A673 (cell line): Measurements from ENCODE around the gene SLC4A1. TPM values are rescaled to one million over a fixed set of nuclear protein-coding genes. Genes with fewer than 3 reads are reported as not detected.
A peak's percentile ranks its signal among the peaks of the same experiment; 100 is the strongest.

Experiments used
- BruUV-seq: library from RNA; stranded (reverse); fragments of 400-500 nt; replicated peaks from 2 replicates; lab custom pipeline; 2021; lab: Mats Ljungman, UMichigan
- CTCF ChIA-PET: fragments of 300-600 bp; sonication (Branson Sonifier 250); formaldehyde crosslinking; loops from one replicate; lab custom pipeline; 2022; ENCODE audit warnings: antibody characterized with exemption; lab: Charles Lee
- POLR2A ChIA-PET: fragments of 300-600 bp; sonication (Branson Sonifier 250); formaldehyde crosslinking; loops from one replicate; lab custom pipeline; 2022; ENCODE audit warnings: antibody characterized with exemption; ENCODE audit not compliant: low non-redundant PET; lab: Charles Lee
- DNase-seq: peaks from one replicate; pipeline ENCODE4 v3.0.0-alpha.2; 2015; ENCODE audit warnings: low spot score
- H3K27ac ChIP-seq: fragments of 200-600 bp; sonication (generic); 2 replicates; pipeline ENCODE4 v1.5.1; 2016; ENCODE audit warnings: mixed run types, low read depth, mild to moderate bottlenecking, mixed read lengths, antibody characterized with exemption, low read length; ENCODE audit not compliant: poor library complexity, severe bottlenecking
- H3K27me3 ChIP-seq: fragments of 200-600 bp; sonication (generic); replicated peaks from 2 replicates; pipeline ENCODE4 v1.6.1; 2017; ENCODE audit warnings: mixed run types, low read depth, mild to moderate bottlenecking, mixed read lengths, antibody characterized with exemption, low read length; ENCODE audit not compliant: insufficient read depth, poor library complexity
- H3K36me3 ChIP-seq: fragments of 200-600 bp; sonication (generic); 2 replicates; pipeline ENCODE4 v1.6.1; 2016; ENCODE audit warnings: mixed run types, mild to moderate bottlenecking, mixed read lengths, antibody characterized with exemption, low read length; ENCODE audit not compliant: insufficient read depth, poor library complexity, severe bottlenecking
- H3K4me1 ChIP-seq: fragments of 200-600 bp; sonication (generic); 2 replicates; pipeline ENCODE4 v1.6.1; 2017; ENCODE audit warnings: mixed run types, mild to moderate bottlenecking, mixed read lengths, antibody characterized with exemption, low read length; ENCODE audit not compliant: insufficient read depth, poor library complexity, severe bottlenecking
- H3K4me3 ChIP-seq: fragments of 200-600 bp; sonication (generic); 2 replicates; pipeline ENCODE4 v1.5.1; 2016; ENCODE audit warnings: low read depth, mixed run types, mild to moderate bottlenecking, mixed read lengths, low read length; ENCODE audit not compliant: poor library complexity, severe bottlenecking
- H3K9me3 ChIP-seq: fragments of 200-600 bp; sonication (generic); 2 replicates; pipeline ENCODE4 v1.6.1; 2016; ENCODE audit warnings: mixed run types, low read depth, mild to moderate bottlenecking, mixed read lengths, antibody characterized with exemption, low read length; ENCODE audit not compliant: poor library complexity, severe bottlenecking
- CTCF ChIP-seq: fragments of 300-800, 200-600 bp; sonication (generic); conservative IDR thresholded peaks from 2 replicates; pipeline ENCODE4 v1.5.1; 2017; ENCODE audit warnings: low read depth, mild to moderate bottlenecking, antibody characterized with exemption, low read length, moderate library complexity, mixed read lengths
- EZH2 ChIP-seq: fragments of 200-600 bp; sonication (generic); IDR thresholded peaks from 2 replicates; pipeline ENCODE4 v1.6.1; 2017; ENCODE audit warnings: borderline replicate concordance, low read depth, mild to moderate bottlenecking, mixed read lengths, antibody characterized with exemption, low read length; ENCODE audit not compliant: poor library complexity, severe bottlenecking
- intact Hi-C: fragments of 100-400 bp; cut with micrococcal nuclease; formaldehyde crosslinking; loops from one replicate; pipeline ENCODE4 v1.10.0; 2022; ENCODE audit not compliant: unreplicated experiment
- total RNA-seq: library from RNA; stranded (reverse); gene quantifications from 2 replicates; pipeline ENCODE4 v1.2.3, GENCODE V29; 2021

The SLC4A1 gene
- total RNA-seq, 1 experiment from 2014 or later: not detected

GRCh38 chr17:44217738-44218343, 50.1 kb downstream of the SLC4A1 start:
- no peak for DNase-seq
- H3K36me3 ChIP-seq: peaks cover 30% of the 10 kb centered on the region
- ChIA-PET POLR2A (interaction anchor here (0.6 kb wide), 2 partner anchors 46 to 136 kb away, joined by 3 to 10 read pairs; no protein-coding TSS in a partner anchor), CTCF (interaction anchor here (1.0 kb wide), 1 partner anchor 14 kb away, joined by 5 read pairs; no protein-coding TSS in a partner anchor)
- H3K4me3 ChIP-seq: peak overlapping the region; percentile 72
- no peaks in the 10 kb centered on the region for H3K9me3 ChIP-seq
- no peaks in the 10 kb centered on the region for H3K27me3 ChIP-seq
- H3K4me1 ChIP-seq: peaks cover 9% of the 10 kb centered on the region
- no peak for TF ChIP-seq EZH2
- TF ChIP-seq CTCF: no peak
- TSS peak; percentile 25 for BruUV-seq
- H3K27ac ChIP-seq: peak overlapping the region; percentile 93
- intact Hi-C loops: no loop called here

- Histone ChIP-seq H3K27me3 (no peaks in the 10 kb centered on the region), H3K27ac (no peak overlapping the region), H3K4me3 (peak overlapping the region; percentile 72), H3K4me1 (peaks cover 9% of the 10 kb centered on the region), H3K9me3 (no peaks in the 10 kb centered on the region), H3K36me3 (peaks cover 30% of the 10 kb centered on the region)
- intact Hi-C loops: no loop called here
- ChIA-PET POLR2A (no interaction called here), CTCF (no interaction called here)
- BruUV-seq: no TSS peak
- TF ChIP-seq CTCF: no peak
- TF ChIP-seq EZH2: no peak
- no peak for DNase-seq
Measured at GRCh38 chr17:44216694-44217093, 51.2 kb downstream of the SLC4A1 start.

- DNase-seq: no peak
- no peak for TF ChIP-seq EZH2
- intact Hi-C loops: no loop called here
- H3K27me3 ChIP-seq: no peaks in the 10 kb centered on the region
- BruUV-seq: no TSS peak
- peaks cover 30% of the 10 kb centered on the region for H3K36me3 ChIP-seq
- H3K27ac ChIP-seq: no peak overlapping the region
- POLR2A ChIA-PET: no interaction called here
- peaks cover 9% of the 10 kb centered on the region for H3K4me1 ChIP-seq
- CTCF ChIA-PET: no interaction called here
- H3K9me3 ChIP-seq: no peaks in the 10 kb centered on the region
- H3K4me3 ChIP-seq: no peak overlapping the region
Measured at GRCh38 chr17:44216173-44216572, 51.8 kb downstream of the SLC4A1 start.
